MCF 10A (cell line): ENCODE measurements around the gene TMEM203. TPM values are rescaled to one million over a fixed set of nuclear protein-coding genes. Genes with fewer than 3 reads are reported as not detected.
A peak's percentile ranks its signal among the peaks of the same experiment; 100 is the strongest.
"Not testable (repeated sequence)": the region's sequence is repeated elsewhere in the genome, so short reads cannot be mapped to it uniquely, and the experiment has no call there.

ENCODE experiments used
- BruUV-seq: library from RNA; stranded (reverse); fragments of 400-500 nt; replicated peaks from 2 replicates; lab custom pipeline; 2021; lab: Mats Ljungman, UMichigan
- CTCF ChIA-PET: fragments of 300-600 bp; sonication (Branson Sonifier 250); formaldehyde crosslinking; extraction: SDS; loops from one replicate; lab custom pipeline; 2021; ENCODE audit warnings: antibody characterized with exemption, inconsistent platforms; lab: Yijun Ruan, JAX
- POLR2A ChIA-PET: fragments of 300-600, 350-650 bp; sonication (Branson Sonifier 250); formaldehyde crosslinking; extraction: SDS; loops from one replicate; lab custom pipeline; 2020; ENCODE audit warnings: antibody characterized with exemption, inconsistent platforms; lab: Yijun Ruan, JAX
- DNase-seq: peaks from one replicate; pipeline ENCODE4 v3.0.0-alpha.2; 2018; ENCODE audit not compliant: unreplicated experiment
- H3K27ac Mint-ChIP-seq: one replicate; pipeline ENCODE4 v1.8.0; 2022; ENCODE audit warnings: mild to moderate bottlenecking, low read depth, mixed read lengths; ENCODE audit not compliant: unreplicated experiment
- H3K27me3 Mint-ChIP-seq: one replicate; pipeline ENCODE4 v1.8.0; 2022; ENCODE audit warnings: mixed read lengths; ENCODE audit not compliant: insufficient read depth, unreplicated experiment
- H3K36me3 Mint-ChIP-seq: one replicate; pipeline ENCODE4 v1.8.0; 2022; ENCODE audit warnings: mild to moderate bottlenecking, moderate library complexity, mixed read lengths; ENCODE audit not compliant: insufficient read depth, unreplicated experiment
- H3K4me1 Mint-ChIP-seq: one replicate; pipeline ENCODE4 v1.8.0; 2022; ENCODE audit warnings: mixed read lengths; ENCODE audit not compliant: insufficient read depth, unreplicated experiment
- H3K4me3 Mint-ChIP-seq: one replicate; pipeline ENCODE4 v1.8.0; 2022; ENCODE audit warnings: mild to moderate bottlenecking, moderate library complexity, mixed read lengths; ENCODE audit not compliant: unreplicated experiment
- H3K9me3 Mint-ChIP-seq: one replicate; pipeline ENCODE4 v1.8.0; 2022; ENCODE audit warnings: mixed read lengths; ENCODE audit not compliant: unreplicated experiment
- intact Hi-C: fragments of 100-400 bp; cut with micrococcal nuclease; formaldehyde crosslinking; loops from 2 replicates; pipeline ENCODE4 v1.14.1; 2022
- total RNA-seq: library from RNA; stranded (reverse); gene quantifications from 2 replicates; pipeline ENCODE4 v1.2.3, GENCODE V29; 2022
- TF ChIP-seq, protein P1 (sequence below): fragments of 200-600 bp; IDR thresholded peaks from one replicate; pipeline ENCODE4 v1.8.0; 2022; ENCODE audit warnings: antibody characterized with exemption, mild to moderate bottlenecking; ENCODE audit not compliant: unreplicated experiment

The TMEM203 gene
- total RNA-seq, 1 experiment from 2014 or later, result 31.4 TPM

- intact Hi-C loops, result no loop called here
- TF ChIP-seq, protein P1, sequence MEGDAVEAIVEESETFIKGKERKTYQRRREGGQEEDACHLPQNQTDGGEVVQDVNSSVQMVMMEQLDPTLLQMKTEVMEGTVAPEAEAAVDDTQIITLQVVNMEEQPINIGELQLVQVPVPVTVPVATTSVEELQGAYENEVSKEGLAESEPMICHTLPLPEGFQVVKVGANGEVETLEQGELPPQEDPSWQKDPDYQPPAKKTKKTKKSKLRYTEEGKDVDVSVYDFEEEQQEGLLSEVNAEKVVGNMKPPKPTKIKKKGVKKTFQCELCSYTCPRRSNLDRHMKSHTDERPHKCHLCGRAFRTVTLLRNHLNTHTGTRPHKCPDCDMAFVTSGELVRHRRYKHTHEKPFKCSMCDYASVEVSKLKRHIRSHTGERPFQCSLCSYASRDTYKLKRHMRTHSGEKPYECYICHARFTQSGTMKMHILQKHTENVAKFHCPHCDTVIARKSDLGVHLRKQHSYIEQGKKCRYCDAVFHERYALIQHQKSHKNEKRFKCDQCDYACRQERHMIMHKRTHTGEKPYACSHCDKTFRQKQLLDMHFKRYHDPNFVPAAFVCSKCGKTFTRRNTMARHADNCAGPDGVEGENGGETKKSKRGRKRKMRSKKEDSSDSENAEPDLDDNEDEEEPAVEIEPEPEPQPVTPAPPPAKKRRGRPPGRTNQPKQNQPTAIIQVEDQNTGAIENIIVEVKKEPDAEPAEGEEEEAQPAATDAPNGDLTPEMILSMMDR, result no peak
- ChIA-PET POLR2A (interaction anchor here (0.6 to 8.6 kb wide), 2 partner anchors 9 to 57 kb away, joined by 3 to 118 read pairs; partner anchors contain the start of genes NELFB and NRARP), CTCF (interaction anchor here (0.6 to 1.3 kb wide), 4 partner anchors 9 to 199 kb away, joined by 3 to 6 read pairs (median 3); no protein-coding TSS in a partner anchor)
- H3K4me3 Mint-ChIP-seq, result no peak overlapping the region
- no peak for DNase-seq
- no TSS peak for BruUV-seq
- no peaks in the 10 kb centered on the region for H3K27me3 Mint-ChIP-seq
- no peaks in the 10 kb centered on the region for H3K9me3 Mint-ChIP-seq
- H3K4me1 Mint-ChIP-seq, result peaks cover 15% of the 10 kb centered on the region
- peaks cover 38% of the 10 kb centered on the region for H3K36me3 Mint-ChIP-seq
- no peak overlapping the region for H3K27ac Mint-ChIP-seq
Observed at GRCh38 chr9:137245450-137246421, 40.3 kb upstream of the TMEM203 start.

GRCh38 chr9:137244486-137245449 lies 39.3 kb upstream of the TMEM203 start:
- no peaks in the 10 kb centered on the region for H3K9me3 Mint-ChIP-seq
- CTCF ChIA-PET, result interaction anchor here (0.6 to 1.3 kb wide), 7 partner anchors 8 to 198 kb away, joined by 3 to 11 read pairs (median 3); partner anchors contain the start of gene NELFB
- no TSS peak for BruUV-seq
- TF ChIP-seq, protein P1, result no peak
- no peak for DNase-seq
- peaks cover 15% of the 10 kb centered on the region for H3K4me1 Mint-ChIP-seq
- H3K4me3 Mint-ChIP-seq, result no peak overlapping the region
- intact Hi-C loops, result no loop called here
- POLR2A ChIA-PET, result interaction anchor here (0.6 to 8.6 kb wide), 3 partner anchors 10 to 199 kb away, joined by 3 to 118 read pairs (median 3); partner anchors contain the start of genes NELFB and NRARP
- peaks cover 41% of the 10 kb centered on the region for H3K36me3 Mint-ChIP-seq
- no peaks in the 10 kb centered on the region for H3K27me3 Mint-ChIP-seq
- H3K27ac Mint-ChIP-seq, result no peak overlapping the region

DNA sequence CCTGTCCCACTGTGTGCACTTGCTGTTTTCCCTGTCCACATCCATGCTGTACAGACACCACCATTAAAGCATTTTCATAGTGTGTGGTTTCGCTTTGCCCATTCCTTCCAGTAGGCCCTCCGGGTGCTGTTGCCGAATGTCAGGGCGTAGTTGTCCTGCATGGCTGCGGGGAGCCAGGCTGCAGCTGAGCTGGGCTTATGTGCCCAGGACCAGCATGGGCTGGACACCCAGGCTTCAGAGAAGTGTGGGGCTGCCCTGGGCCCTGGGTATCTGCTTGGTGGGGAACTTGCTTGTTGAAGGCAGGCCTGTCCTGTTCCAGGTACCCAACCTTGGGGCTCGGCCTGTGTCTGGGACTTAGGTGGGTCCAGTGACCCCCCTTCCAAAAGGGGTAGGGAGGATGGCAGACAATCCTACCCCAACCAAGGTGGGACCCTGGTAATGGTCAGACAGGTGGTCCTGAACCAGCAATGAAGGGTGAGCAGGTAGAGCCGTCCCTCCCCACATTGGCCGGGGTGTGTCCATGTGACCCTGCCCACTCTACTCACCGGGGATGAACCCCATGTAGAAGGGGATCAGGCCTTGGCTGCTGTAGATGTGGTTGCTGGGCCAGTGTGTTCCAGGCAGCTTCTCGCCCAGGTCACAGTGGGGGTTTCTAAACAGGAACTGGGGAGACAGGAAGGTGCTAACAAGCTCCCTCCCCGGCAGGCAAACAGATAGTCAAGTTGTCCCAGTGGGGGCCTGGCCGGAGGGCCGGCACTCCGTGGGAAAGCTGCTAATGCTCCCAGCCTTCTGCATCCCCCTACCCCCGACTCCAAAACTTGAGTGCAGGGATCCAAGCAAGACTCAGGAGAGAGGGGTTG lies 38.4 kb upstream of the TMEM203 start:
- Mint-ChIP-seq H3K27me3 (no peaks in the 10 kb centered on the region), H3K4me3 (peak overlapping the region; percentile 80), H3K27ac (peak overlapping the region; percentile 23), H3K9me3 (no peaks in the 10 kb centered on the region), H3K4me1 (peaks cover 15% of the 10 kb centered on the region), H3K36me3 (peaks cover 45% of the 10 kb centered on the region)
- CTCF ChIA-PET, result interaction anchor here (0.6 to 1.3 kb wide), 3 partner anchors 10 to 179 kb away, joined by 3 to 11 read pairs (median 4); partner anchors contain the start of gene NELFB
- TF ChIP-seq, protein P1, result no peak
- no TSS peak for BruUV-seq
- POLR2A ChIA-PET, result interaction anchor here (0.6 to 8.6 kb wide), 2 partner anchors 11 to 200 kb away, joined by 3 to 118 read pairs; partner anchors contain the start of gene NELFB
- DNase-seq, result peak; percentile 38
- intact Hi-C loops, result no loop called here

- intact Hi-C loops, H3K27me3 Mint-ChIP-seq, DNase-seq, BruUV-seq, H3K9me3 Mint-ChIP-seq: not testable (repeated sequence)
- POLR2A ChIA-PET, result interaction anchor here (1.2 to 8.6 kb wide), 3 partner anchors 12 to 239 kb away, joined by 4 to 118 read pairs (median 5); partner anchors contain the start of gene NELFB
- H3K36me3 Mint-ChIP-seq, result peaks cover 45% of the 10 kb centered on the region
- H3K27ac Mint-ChIP-seq, result peak overlapping the region; percentile 23
- peak overlapping the region; percentile 80 for H3K4me3 Mint-ChIP-seq
- CTCF ChIA-PET, result interaction anchor here (0.9 to 1.4 kb wide), 2 partner anchors 16 to 24 kb away, joined by 3 to 5 read pairs; partner anchors contain the start of gene RNF224
- peaks cover 15% of the 10 kb centered on the region for H3K4me1 Mint-ChIP-seq
Observed at GRCh38 chr9:137243266-137243625, 37.8 kb upstream of the TMEM203 start.
